HepG2 (cell line): ENCODE results near the gene MAPK4.

Source experiments
- ELF3 ChIP-seq: IDR thresholded peaks from 2 replicates; pipeline ENCODE4 v1.6.1; 2016; ENCODE audit warnings: missing genetic modification reagents, missing compliant biosample characterization
- ELF4 ChIP-seq: sonication (generic); formaldehyde crosslinking; IDR thresholded peaks from 2 replicates; pipeline ENCODE4 v1.5.0; 2020; ENCODE audit warnings: missing genetic modification reagents, mild to moderate bottlenecking, moderate library complexity, borderline replicate concordance
- MXI1 ChIP-seq: IDR thresholded peaks from 3 replicates; pipeline ENCODE4 v1.6.1; 2012; ENCODE audit warnings: low read depth, low read length, inconsistent platforms, borderline replicate concordance
- POLR2AphosphoS5 ChIP-seq: IDR thresholded peaks from 2 replicates; pipeline ENCODE4 v1.6.1; 2012; ENCODE audit warnings: low read depth, low read length
- REST ChIP-seq, 2 experiments: IDR thresholded peaks; 2 replicates each; pipeline ENCODE4 v1.6.1; 2011 to 2012; ENCODE audit warnings: low read length in 2 of 2, borderline replicate concordance in 1 of 2, low read depth in 1 of 2, mild to moderate bottlenecking in 1 of 2, moderate library complexity in 1 of 2
- SMAD1 ChIP-seq: sonication (generic); formaldehyde crosslinking; IDR thresholded peaks from 2 replicates; pipeline ENCODE4 v1.4.0; 2020; ENCODE audit warnings: missing genetic modification reagents, low read depth, mild to moderate bottlenecking, borderline replicate concordance
- TAF1 ChIP-seq: sonication (generic); formaldehyde crosslinking; IDR thresholded peaks from 2 replicates; pipeline ENCODE4 v1.4.0; 2020; ENCODE audit warnings: missing genetic modification reagents
- TBP ChIP-seq: sonication (generic); formaldehyde crosslinking; IDR thresholded peaks from 2 replicates; pipeline ENCODE4 v1.5.0; 2020; ENCODE audit warnings: missing genetic modification reagents
- TEAD2 ChIP-seq: sonication (generic); formaldehyde crosslinking; IDR thresholded peaks from 2 replicates; pipeline ENCODE4 v1.9.0; 2021; ENCODE audit warnings: missing genetic modification reagents
- ZBTB7A ChIP-seq: sonication (generic); formaldehyde crosslinking; IDR thresholded peaks from 2 replicates; pipeline ENCODE4 v1.8.0; 2022; ENCODE audit warnings: mild to moderate bottlenecking, missing genetic modification reagents
- ZNF335 ChIP-seq: sonication (generic); formaldehyde crosslinking; IDR thresholded peaks from 2 replicates; pipeline ENCODE4 v1.4.0; 2020; ENCODE audit warnings: missing genetic modification reagents
- TF ChIP-seq, protein P1 (sequence below): sonication (generic); formaldehyde crosslinking; IDR thresholded peaks from 2 replicates; pipeline ENCODE4 v1.4.0; 2020; ENCODE audit warnings: missing genetic modification reagents

DNA sequence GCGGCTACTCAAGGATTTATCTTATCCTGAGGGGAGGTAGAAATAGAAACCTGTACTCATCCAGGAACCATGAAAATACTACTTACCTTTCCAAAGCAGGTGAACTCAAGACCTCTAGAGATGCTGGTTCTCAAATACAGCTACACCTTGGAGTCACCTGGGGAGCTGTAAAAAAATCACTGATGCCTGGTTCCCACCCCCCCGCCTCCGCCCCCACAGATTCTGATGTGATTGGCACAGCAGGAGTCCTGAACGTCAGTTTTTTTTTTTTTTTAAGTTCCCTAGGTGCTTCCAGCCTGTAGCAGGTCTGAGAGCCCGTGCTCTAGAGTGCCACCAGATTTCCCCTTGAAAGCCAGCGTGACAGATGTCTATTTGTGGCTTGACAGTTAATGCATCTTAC, 146.3 kb downstream of the MAPK4 start:
- no peak for TF ChIP-seq SMAD1 (CRISPR knock-in tag)
- no peak for TF ChIP-seq MXI1
- TF ChIP-seq ELF3 = no peak
- no peak for TF ChIP-seq ZBTB7A
- no peak for TF ChIP-seq TEAD2 (CRISPR knock-in tag)
- TF ChIP-seq TBP (CRISPR knock-in tag) = no peak
- TF ChIP-seq POLR2AphosphoS5 = no peak
- TF ChIP-seq ELF4 (CRISPR knock-in tag) = no peak
- no peak for TF ChIP-seq ZNF335 (CRISPR knock-in tag)
- TF ChIP-seq TAF1 (CRISPR knock-in tag) = no peak
- no peak for TF ChIP-seq REST (IDR thresholded peaks at IDR 0.05; ENCODE audit: borderline replicate concordance in 1 of 2, low read depth in 1 of 2, low read length in 2 of 2)
- TF ChIP-seq, protein P1, sequence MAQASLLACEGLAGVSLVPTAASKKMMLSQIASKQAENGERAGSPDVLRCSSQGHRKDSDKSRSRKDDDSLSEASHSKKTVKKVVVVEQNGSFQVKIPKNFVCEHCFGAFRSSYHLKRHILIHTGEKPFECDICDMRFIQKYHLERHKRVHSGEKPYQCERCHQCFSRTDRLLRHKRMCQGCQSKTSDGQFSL = no peak
